Stimulated activated naive CD8-positive, alpha-beta T cell treated with anti-CD3 and anti-CD28 coated beads, Interleukin-15, Interleukin-2, amounts not matched to agents 100 U/mL and 50 U/mL, for 24 hours (primary cell): ENCODE results near the gene TRIO.
A peak's percentile ranks its signal among the peaks of the same experiment; 100 is the strongest.
"Not testable (repeated sequence)": the region's sequence is repeated elsewhere in the genome, so short reads cannot be mapped to it uniquely, and the experiment has no call there.

ENCODE experiments used
- ATAC-seq: fragments of 150-1000 bp; cut with Tn5 transposase; one replicate; pipeline ENCODE4 v1.10.0; 2021
- DNase-seq: peaks from one replicate; pipeline ENCODE4 v3.0.0; 2021

Gene TRIO

DNA sequence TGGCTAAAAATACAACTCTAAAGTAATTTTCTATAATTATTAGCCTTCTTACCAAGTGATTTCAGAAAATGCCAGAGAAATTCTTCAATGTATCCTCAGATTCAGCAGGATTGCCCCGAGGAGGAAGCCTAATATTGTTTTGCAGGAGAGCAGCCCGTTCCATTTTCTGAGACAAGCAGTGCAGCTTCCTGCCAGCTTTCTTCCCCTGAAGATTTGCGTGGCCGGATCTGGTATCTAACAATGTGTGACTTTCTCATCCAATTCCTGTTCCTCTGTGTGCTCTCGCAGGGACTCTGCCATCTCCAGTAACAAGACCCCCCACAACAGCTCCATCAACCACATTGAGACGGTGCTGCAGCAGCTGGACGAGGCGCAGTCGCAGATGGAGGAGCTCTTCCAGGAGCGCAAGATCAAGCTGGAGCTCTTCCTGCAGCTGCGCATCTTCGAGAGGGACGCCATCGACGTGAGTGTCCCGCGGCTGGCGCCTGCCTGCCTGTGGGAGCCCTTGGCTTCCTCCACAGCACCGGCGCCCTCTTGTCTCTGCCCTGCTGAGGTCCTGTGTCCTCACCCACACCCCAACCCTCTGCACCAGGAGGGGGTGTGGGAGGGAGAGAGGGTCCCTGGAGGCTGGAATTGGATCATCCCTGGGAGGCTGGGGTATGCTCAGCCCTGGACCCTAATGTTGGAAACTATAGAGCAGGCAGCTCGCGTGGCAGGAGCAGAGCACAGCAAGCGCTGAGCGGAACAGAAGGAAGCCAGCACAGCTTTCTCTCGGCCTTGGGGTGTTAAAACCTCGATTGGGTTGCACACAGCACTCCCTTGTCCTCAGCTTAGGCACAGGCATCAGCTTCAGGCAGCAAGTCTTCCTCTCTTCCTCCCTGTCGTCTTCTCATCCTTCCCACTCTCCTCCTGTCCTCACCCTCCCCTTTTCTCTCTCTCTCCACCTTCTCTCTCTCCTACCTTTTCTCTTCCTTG lies 216.2 kb downstream of the TRIO start:
- DNase-seq (no peak), ATAC-seq (no peak)

DNA sequence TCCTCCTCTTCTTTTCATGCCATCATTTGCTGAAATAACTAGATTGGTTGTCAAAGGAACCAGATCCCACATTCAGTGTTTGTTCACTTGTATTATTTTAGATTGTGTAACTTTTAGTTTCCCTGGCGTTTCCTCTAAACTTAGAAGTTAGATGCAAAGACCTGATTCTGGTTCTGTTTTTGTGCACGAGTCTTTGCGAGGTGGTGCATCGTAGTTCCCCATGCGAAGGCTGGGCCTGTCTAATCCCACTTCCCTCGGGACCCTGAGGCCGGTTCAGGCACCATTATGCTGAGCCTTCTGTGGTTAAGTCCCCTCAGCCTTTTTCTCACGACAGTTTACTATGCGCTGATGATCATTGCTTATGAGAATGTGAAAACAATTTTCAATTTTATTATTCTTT lies 219.3 kb downstream of the TRIO start:
- DNase-seq (no peak), ATAC-seq (no peak)

DNA sequence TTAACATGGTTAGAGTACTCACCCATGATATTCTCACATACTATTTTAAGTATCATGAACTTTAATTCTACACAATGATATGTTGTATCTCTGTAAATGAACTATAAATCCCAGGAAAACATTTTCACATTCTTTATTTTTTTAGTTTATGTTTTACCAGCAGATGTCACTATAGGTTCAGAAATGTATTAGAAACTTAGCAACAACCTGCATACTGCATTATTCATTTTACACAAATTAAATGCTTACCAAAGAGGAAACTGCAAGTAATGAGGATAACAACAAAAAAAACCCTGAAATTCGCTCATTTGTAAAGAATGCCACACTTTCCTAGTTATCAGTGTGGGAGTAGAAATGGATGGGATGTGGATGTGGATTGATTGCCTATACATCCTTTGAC lies 221.0 kb downstream of the TRIO start:
- DNase-seq (no peak), ATAC-seq (no peak)

DNA sequence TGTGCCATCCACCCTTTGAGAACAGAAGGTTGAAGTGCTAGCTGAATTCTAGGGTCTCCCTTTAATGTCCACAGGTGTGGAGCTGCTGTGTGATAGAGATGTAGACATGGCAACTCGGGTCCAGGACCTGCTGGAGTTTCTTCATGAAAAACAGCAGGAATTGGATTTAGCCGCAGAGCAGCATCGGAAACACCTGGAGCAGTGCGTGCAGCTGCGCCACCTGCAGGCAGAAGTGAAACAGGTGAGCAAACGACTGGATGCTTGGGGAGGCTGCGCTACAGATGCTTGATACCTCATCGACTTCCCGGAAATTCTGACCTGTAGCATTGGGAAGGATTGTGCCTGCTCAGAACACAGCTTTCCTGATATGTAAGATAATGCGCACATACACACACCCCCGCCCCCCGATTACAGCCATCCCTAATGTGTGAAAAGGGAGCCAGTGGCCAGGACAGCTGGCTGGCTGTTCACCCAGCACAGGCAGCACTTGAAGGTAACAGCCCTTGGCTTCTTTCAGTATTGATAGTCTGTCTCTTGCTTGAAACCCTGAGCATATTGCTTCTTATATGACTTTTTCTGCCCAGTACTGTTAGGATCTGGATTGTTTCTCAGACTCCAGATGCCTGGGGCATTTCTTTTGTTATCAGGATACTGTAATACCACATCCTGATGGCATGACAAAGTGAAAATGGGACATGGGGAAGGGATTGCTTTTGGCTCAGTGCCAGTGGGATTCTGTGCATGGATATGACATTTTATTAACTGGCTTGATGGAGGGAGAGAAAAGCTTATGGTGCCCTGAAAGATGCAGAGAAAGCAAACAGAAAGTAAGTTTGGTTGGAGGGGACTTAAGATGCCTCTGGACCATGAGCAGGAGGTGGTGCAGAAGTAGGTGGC lies 221.7 kb downstream of the TRIO start:
- ATAC-seq, result no peak

DNA sequence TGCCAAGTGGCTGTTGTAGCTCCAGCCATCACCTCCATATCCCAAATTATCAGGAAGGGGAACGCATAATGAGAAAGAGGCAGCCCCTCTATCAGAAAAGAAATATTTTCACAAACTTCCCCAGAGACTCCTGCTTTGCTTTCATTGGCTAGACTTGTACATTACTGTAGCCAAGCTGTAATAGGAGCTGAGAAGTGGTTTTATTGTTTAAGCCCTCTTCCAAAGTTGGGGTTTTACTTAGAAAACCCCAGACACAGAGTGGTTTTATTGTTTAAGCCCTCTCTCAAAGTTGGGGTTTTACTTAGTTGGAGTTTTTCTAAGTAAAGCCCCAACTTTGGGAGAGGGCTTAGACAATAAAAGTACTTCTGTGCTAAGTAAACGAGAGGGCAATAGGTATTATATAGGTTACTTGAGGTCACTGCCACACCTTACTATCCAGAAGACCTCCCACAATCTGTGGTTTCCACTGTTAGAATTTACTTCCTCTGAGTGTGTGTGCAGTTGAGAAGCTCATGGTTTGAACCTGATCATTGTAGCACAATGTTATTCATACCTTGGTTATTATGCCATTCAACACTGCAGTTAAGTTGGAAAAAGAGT lies 222.8 kb downstream of the TRIO start:
- DNase-seq (no peak), ATAC-seq (peak; percentile 61)

More for the DNA sequence above, 221.7 kb downstream of the TRIO start:
- DNase-seq, result peak; percentile 23

DNA sequence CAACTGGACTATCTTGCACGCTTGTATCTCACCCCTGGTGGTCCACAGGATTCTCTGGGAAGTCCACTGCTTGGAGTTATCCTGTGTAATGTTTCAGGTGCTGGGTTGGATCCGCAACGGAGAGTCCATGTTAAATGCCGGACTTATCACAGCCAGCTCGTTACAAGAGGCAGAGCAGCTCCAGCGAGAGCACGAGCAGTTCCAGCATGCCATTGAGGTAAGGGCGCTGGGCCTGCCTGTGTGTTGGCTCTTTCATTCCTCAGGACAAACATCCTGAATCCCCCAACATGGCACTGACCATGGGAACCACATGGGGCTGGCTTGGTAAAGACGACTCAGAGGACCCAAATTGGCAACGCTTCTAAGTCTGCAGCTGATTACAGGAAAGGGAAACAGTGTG lies 223.6 kb downstream of the TRIO start:
- DNase-seq (no peak), ATAC-seq (no peak)

DNA sequence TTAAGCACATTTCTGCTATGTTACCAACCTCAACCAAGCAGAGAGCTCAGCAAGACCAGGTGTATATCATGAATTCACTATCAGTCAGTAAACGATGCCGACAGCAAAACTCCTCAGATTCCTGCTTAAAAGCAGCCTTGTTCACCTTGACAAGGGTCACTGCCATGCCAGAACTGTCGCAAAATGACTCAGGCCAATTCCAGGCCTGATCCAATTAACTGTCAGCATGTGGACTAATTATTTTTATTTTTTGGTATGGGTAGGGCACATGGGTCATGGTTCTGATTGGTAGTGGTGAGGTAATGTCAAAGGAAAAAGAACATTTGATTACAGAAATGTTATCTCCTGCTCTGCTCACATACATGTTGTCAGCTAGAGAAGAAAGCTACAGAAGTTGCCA lies 224.2 kb downstream of the TRIO start:
- no peak for ATAC-seq
- no peak for DNase-seq

DNA sequence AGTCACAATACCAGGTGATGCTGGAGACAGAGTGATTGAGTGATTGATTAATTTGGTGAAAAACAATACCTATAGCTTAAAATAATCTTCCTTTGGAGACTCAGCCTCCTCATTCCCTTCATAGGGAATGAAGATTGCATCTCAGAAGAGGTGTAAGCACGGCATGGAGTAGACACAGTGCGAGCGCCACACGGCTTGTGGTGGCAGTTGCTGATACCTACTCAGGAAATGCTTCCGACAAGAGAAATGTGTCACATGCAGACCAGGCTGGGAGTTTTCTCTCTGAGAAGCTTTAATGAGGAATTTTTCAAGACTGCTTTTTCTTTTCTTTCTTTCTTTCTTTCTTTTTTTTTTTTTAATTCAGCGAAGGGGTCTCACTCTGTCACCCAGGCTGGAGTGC lies 226.6 kb downstream of the TRIO start:
- DNase-seq (no peak), ATAC-seq (peak; percentile 39)

DNA sequence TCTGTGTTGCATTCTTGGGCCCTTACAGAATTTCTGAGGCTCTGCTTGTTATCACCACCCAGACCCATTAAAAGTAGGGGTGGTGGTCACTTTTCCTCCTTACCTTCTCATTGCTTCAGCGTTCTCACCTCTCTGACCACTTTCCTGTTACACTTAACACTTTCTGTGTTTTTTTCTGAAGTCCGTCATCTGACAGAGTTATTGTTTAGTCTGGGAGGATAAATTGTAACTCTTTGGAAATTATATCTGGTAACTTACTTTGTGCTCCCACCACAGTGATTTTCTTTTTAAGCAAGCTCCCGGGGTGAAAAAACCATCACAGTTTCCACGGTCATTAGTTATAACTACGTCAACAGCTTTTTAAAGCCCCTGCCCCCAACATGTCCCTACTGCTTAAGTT lies 227.2 kb downstream of the TRIO start:
- ATAC-seq (no peak), DNase-seq (no peak)

DNA sequence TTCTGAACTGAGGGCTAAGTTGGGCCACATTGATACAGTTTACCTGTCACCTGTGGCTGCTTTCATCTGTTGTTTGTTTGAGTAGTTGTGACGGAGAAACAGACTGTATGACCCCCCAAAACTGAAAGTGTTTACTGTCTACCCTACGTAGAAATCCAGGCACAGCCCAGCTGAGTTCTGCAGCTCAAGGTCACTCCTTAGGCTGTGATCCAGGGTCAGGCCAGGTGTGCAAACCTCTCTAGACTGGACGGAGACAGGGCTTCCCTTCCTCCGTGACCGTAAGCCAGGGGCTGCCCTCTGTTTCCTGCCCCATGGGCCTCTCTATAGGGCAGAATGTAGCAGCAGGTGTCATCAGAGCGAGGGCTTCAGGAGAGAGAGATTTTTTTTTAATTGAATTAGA lies 230.5 kb downstream of the TRIO start:
- DNase-seq (no peak), ATAC-seq (no peak)

DNA sequence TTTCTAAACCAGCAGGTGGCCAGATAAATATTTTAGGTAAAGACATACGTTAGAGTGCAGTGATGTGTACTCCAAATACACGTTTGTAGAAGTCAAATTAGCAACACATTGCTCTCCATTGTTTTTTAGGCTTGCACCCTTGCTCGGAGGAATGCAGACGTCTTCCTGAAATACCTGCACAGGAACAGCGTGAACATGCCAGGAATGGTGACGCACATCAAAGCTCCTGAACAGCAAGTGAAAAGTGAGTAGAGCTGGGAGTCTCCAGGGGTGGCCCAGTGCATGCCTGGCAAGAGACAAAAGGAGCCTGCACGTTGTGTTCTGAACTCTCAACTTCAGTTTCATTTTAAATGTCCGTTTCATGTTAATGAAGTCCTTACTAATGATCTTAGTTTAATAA lies 231.0 kb downstream of the TRIO start:
- DNase-seq (no peak), ATAC-seq (no peak)

DNA sequence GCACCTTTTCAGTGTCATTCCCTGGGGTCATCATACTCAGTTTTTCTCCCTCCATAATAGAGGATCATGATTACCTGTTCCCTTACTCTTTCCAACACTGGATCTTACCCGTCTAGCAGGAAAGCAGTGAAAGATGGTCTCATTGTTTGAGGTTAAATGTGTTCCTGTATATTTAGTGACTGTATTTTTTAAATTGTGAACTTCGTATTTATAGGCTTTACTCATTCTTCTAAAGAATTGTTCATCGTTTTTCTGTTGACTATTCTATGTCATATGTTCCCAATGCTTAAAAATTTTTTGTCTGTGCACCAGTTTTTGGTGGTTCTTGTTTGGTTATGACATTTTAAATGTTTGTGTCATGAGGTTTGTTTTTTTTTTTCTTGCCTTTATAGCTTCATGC lies 233.6 kb downstream of the TRIO start:
- ATAC-seq, result no peak
- DNase-seq, result no peak

DNA sequence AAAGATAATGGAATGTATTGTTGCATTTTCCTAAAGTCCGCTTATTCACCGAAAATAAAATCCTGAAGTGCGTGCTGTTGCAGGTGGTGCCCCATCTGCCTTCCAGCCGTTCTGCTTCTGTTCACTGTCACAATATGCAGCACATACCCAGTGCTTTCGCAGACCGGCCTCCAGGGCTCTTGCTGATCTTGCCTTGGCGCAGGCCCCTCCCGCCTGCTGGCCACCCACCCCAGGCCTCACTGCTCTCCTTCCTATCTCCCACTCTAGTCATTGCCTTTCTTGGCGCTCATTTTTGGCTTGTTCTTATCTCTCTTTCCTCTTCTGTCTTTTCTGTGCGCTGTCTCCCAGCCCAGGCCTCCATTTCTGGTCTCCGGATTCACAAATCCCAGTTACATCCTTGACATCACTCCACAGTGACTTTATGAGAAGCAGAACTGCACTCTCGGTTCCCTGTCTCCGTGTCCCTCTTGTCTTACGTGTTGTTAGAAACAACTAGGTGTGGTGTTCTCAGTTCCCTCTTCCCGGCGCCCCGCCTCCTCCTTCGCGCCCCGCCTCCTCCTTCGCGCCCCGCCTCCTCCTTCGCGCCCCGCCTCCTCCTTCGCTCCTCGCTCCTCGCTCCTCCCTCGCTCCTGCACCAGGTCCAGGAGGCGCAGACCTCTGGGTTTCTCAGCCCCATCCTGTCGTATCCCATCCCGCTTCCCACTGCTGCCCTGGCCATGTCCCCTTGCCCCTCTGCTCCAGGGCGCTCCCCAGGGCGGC lies 236.8 kb downstream of the TRIO start:
- DNase-seq (no peak), ATAC-seq (no peak)

DNA sequence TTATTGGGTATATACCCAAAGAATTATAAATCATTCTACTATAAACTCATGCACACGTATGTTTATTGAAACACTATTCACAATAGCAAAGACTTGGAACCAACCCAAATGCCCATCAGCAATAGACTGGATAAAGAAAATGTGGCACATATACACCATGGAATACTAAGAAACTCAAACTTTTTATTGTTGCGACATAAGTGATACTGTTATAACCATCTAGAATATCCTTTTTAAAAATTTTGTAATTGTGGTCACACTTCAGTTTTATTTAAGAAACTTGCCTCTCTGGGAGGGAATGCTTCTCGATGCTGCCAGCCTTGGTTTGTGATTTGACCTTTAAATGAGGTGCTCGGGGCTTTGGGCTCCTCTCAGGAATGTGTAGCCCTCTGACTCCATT lies 237.6 kb downstream of the TRIO start:
- ATAC-seq, result no peak
- no peak for DNase-seq

DNA sequence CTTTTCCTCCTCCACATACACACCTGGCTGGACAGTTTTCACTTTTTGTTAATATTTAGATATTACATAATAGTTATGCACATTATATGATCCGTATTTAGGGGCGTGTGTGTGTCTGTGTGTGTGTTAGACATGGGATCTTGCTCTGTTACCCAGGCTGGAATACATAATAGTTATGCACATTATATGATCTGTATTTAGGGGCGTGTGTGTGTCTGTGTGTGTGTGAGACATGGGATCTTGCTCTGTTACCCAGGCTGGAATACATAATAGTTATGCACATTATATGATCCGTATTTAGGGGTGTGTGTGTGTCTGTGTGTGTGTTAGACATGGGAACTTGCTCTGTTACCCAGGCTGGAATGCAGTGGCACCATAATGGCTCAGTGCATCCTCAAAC lies 239.5 kb downstream of the TRIO start:
- ATAC-seq, result no peak

DNA sequence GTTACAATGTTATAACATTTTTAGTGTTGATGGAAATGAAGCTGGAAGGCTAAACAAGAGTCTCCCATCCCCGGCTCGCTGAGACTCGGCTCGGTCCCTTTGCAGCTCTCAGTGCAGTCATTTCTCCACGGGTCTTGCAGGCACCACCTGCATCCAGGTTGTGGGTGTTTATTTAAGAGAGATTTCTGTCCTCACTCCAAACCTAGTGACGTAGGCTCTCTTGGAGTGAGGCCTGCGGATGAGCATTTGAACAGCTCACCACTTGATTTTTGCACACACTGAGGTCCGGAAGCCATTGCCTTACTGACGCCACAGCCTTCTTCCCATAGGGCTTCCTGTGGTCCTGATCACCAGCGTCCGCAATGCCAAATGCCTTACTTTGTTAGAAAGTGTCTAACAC lies 240.8 kb downstream of the TRIO start:
- ATAC-seq, result no peak
- no peak for DNase-seq

More for the DNA sequence above, 239.5 kb downstream of the TRIO start:
- DNase-seq, result no peak

DNA sequence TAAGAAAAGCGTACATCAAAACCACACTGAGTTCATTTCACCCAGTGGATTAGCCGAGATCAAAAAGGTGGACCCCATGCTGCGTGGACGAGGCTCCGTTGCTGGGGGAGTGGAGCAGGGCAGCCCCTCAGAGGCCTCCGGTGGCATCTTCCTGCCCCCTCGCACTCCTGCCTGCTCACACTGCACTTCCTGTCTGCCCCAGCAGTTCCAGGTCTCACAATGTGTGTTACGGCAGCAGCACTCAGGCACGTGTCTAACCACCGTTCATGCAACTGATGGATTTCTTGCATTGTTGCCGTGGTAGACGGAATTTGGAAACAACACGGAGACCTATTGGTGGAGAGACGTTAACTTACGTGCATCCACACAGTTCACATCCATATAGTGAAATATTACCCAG lies 241.9 kb downstream of the TRIO start:
- ATAC-seq, result peak; percentile 46
- peak; percentile 14 for DNase-seq

DNA sequence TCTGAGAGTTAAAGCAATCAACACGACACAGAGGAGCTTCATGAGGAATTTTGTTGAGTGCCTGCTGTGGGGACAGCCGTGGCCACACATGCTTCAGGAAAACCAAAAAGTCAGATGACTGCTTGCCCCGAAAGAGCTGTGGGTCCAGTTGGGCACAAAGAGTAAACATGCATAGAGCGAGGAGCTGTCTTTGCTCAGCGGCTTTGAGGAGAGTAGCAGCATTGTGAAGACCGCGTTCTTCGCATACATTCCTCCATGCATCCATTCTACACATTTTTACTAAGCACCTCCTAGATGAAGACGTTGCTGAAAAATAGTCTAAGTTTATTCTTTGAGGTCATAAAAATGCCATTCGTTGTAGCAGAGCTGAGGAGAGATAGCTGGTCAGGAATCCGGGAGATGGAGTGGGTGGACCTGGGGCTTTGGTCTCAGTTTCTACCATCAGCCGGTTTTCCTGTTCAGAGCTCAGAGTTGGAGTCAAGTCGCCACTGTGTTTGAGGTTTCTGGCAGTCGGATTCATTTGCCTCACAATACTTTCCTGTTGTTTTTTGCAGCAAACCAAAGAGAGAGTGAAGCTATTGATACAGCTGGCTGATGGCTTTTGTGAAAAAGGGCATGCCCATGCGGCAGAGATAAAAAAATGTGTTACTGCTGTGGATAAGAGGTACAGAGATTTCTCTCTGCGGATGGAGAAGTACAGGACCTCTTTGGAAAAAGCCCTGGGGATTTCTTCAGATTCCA lies 243.9 kb downstream of the TRIO start:
- no peak for DNase-seq

DNA sequence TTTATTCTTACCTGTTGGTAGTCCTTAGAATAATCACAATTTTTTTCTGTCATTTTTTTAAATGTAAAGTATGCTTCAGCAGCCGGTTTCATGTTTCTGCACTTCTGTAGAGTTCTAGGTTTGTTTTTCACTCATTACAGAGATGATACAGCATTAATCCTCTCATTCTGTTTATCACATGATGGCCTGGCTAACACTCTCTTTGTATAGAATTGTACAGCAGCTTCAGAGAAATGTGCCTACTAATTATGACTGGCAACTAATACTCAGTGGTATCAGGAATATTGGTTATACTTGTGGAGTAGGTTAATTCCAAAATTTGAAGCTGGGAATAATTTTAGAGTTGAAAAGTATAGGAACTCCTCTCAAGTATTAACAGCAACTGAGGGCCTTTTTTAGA lies 245.6 kb downstream of the TRIO start:
- ATAC-seq, result no peak
- no peak for DNase-seq

More for the DNA sequence above, 243.9 kb downstream of the TRIO start:
- no peak for ATAC-seq

DNA sequence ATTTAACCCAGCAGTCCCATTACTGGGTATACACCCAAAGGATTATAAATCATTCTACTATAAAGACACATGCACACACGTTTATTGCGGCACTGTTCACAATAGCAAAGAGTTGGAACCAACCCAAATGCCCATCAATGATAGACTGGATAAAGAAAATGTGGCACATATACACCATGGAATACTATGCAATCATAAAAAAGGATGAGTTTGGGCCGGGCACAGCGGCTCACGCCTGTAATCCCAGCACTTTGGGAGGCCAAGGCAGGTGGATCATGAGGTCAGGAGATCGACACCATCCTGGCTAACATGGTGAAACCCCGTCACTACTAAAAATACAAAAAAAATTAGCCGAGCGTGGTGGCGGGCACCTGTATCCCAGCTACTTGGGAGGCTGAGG lies 249.4 kb downstream of the TRIO start:
- DNase-seq, ATAC-seq: not testable (repeated sequence)

DNA sequence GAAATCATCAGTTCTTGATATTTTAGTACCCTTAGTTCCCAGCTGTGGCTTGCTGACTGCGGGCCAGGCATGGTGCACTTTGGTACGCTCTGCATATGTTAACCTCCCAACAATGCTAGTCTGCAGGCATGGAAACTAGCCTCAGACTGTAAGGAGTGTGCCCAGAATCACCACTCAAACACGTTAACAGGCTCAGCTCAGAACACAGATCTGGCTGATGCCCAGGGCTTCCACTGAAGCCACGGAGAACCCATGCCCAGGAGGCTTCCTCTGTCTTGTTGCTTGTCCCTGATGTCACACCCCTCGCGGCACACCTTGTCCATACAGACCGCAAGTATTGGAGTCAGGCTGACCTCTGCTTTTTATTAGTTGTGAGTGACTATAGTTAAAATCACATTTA lies 251.2 kb downstream of the TRIO start:
- ATAC-seq (no peak), DNase-seq (no peak)
